NCI-H2196 treated with DMSO at 0.1 percent for 48 hours (cell line): ENCODE results near the gene SNX13.
A peak's percentile ranks its signal among the peaks of the same experiment; 100 is the strongest.

Source experiments
- DNase-seq: peaks from one replicate; lab custom pipeline; 2025; ENCODE audit not compliant: unreplicated experiment; lab: John Stamatoyannopoulos, UW

The SNX13 gene

GRCh38 chr7:17786314-17786852, 153.9 kb downstream of the SNX13 start:
- no peak for DNase-seq

DNA sequence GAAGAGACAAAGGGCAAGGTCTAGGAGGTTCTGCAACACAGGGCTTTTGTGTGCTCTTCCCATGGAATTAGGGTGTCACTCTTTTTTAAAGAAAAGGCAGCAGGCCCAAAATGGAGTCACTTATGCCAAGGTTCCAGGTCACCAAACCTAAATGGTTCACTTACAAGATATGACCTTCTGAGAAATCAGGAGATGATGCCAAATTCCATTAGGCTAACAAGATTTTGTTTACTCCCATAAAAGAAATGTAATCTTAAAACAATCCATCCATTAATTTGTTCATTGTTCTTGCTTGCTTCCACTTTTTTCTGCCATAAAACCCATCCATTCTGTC, 158.1 kb downstream of the SNX13 start:
- no peak for DNase-seq

GRCh38 chr7:17781491-17782215, 158.6 kb downstream of the SNX13 start:
- no peak for DNase-seq

- DNase-seq, result no peak
These were observed 160.9 kb downstream of the SNX13 start for GRCh38 chr7:17779381-17779780.

GRCh38 chr7:17774716-17775288, 165.5 kb downstream of the SNX13 start:
- no peak for DNase-seq

GRCh38 chr7:17774248-17774647, 166.0 kb downstream of the SNX13 start:
- no peak for DNase-seq

DNA sequence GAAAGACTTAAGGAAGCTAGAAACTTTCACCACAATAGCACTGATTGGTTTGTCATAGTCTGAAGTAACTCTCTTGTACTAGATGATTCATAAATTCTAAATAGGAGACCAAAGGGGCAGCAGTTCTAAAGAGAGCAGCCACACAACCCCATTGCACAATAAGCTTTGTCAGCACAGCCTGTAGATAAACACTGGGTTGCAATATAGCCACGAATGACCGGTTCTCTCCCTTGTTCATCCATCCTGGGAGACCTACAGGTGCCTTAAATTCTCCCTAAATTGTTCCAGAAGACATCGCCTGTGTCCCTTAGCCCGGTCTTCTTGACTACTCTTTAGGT, 167.0 kb downstream of the SNX13 start:
- DNase-seq, result no peak

- no peak for DNase-seq
These were observed 167.6 kb downstream of the SNX13 start for GRCh38 chr7:17772581-17773288.

DNA sequence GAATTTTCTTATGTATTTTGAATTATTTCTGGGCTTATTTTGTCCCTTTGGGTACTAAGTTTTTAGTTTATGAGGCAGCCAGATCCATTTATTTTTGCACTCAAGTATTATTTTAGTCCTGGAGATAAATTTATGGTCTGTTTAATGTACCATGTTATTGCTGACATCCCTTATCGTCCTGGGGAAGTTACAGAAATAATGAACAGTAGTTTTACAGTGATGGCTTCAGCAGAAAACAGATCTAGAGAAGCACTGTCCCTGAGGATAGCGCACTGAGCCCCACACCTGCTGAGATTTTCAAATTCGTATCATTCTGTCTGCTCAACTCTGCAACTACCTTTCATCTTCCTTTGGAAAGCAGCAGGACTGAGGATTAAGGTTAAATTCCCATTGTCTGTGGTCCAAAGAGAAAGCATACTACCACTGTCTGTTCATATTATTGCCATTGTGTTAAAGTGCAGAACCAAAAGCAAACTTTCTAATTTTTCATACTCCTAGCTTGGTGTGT, 168.3 kb downstream of the SNX13 start:
- no peak for DNase-seq

GRCh38 chr7:17770710-17771375, 169.5 kb downstream of the SNX13 start:
- no peak for DNase-seq

DNA sequence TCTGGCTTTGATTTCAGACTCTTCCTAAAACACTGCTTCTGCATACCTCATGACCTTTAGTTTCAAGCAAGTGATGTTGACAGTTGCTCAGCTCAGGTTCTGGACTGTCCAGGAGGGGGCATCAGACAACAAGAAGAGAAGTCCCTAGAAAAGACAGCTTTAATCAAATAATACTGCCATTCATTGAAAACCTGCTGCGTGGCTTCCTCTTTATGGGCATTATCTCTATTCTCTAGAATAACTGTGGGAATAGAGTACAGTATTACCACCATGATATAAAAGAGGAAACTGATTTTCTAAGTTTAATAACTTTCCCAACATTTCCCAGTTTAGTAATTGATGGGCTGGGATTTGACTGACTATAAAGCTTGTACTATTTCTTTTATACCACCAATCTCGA, 170.4 kb downstream of the SNX13 start:
- peak; percentile 16 for DNase-seq

- DNase-seq, result no peak
These were observed 182.3 kb downstream of the SNX13 start for GRCh38 chr7:17758008-17758407.

GRCh38 chr7:17746020-17746530, 194.2 kb downstream of the SNX13 start:
- DNase-seq, result no peak

GRCh38 chr7:17745610-17746009, 194.7 kb downstream of the SNX13 start:
- no peak for DNase-seq

- DNase-seq, result no peak
These were observed 197.0 kb downstream of the SNX13 start for GRCh38 chr7:17743316-17743715.

DNA sequence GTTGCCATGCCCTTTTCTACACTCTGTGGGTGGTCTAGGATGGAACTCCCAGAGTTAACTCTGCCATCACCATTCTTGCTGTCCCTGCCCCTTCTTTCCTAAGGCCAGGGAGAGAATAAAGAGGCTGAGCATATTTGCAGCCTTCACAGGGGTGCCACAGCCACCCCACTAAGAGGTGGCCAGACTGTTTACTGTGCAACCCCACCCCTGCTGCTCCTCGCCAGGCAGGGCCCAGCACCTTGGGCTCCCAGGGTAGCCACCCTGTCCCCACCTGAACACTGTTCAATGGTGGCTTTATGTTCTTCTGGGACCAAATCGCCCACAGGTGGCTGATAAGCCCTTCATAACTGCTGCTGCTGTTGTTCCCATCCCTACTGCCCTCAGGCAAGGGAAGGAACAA, 198.9 kb downstream of the SNX13 start:
- DNase-seq, result no peak
